HepG2 (cell line): ENCODE data around the gene FAIM2. TPM values are rescaled to one million over a fixed set of nuclear protein-coding genes. Genes with fewer than 3 reads are reported as not detected.
A peak's percentile ranks its signal among the peaks of the same experiment; 100 is the strongest.

ENCODE experiments used
- EHMT2 ChIP-seq: fragments of 200-600 bp; sonication (generic); IDR thresholded peaks from 2 replicates; pipeline ENCODE4 v1.7.0; 2017; ENCODE audit warnings: antibody characterized with exemption, low read depth, low read length, borderline replicate concordance
- FOXJ3 ChIP-seq: sonication (generic); formaldehyde crosslinking; IDR thresholded peaks from 2 replicates; pipeline ENCODE4 v1.4.0; 2020; ENCODE audit warnings: missing genetic modification reagents, mild to moderate bottlenecking, borderline replicate concordance
- FOXK2 ChIP-seq: fragments of 450-650 bp; IDR thresholded peaks from 2 replicates; pipeline ENCODE4 v1.6.1; 2016
- HNRNPH1 ChIP-seq: fragments of 200-400 bp; formaldehyde crosslinking; optimal IDR thresholded peaks from 2 replicates; pipeline ENCODE3; 2017; ENCODE audit warnings: mild to moderate bottlenecking, low read depth, low read length
- SIX4 ChIP-seq: sonication (generic); formaldehyde crosslinking; IDR thresholded peaks from 2 replicates; pipeline ENCODE4 v1.4.0; 2020; ENCODE audit warnings: missing genetic modification reagents
- SMC3 ChIP-seq: IDR thresholded peaks from 2 replicates; pipeline ENCODE4 v1.6.1; 2011; ENCODE audit warnings: low read length, improper control_type of control experiment
- ZC3H13 ChIP-seq: sonication (generic); formaldehyde crosslinking; IDR thresholded peaks from 2 replicates; pipeline ENCODE4 v1.8.1; 2023; ENCODE audit warnings: mild to moderate bottlenecking, missing genetic modification reagents, moderate library complexity
- ZNF232 ChIP-seq: sonication (generic); formaldehyde crosslinking; IDR thresholded peaks from 2 replicates; pipeline ENCODE4 v1.4.0; 2020; ENCODE audit warnings: missing genetic modification reagents, borderline replicate concordance
- ZNF260 ChIP-seq: sonication (generic); formaldehyde crosslinking; IDR thresholded peaks from 2 replicates; pipeline ENCODE4 v1.4.0; 2020; ENCODE audit warnings: missing genetic modification reagents, low read depth, mild to moderate bottlenecking, borderline replicate concordance
- ZNF557 ChIP-seq: sonication (generic); formaldehyde crosslinking; IDR thresholded peaks from 2 replicates; pipeline ENCODE4 v1.4.0; 2020; ENCODE audit warnings: missing genetic modification reagents
- ZNF569 ChIP-seq: sonication (generic); formaldehyde crosslinking; IDR thresholded peaks from 2 replicates; pipeline ENCODE4 v1.5.0; 2020; ENCODE audit warnings: mild to moderate bottlenecking, missing genetic modification reagents, moderate library complexity, borderline replicate concordance
- ZNF883 ChIP-seq: sonication (generic); formaldehyde crosslinking; IDR thresholded peaks from 2 replicates; pipeline ENCODE4 v1.5.1; 2020; ENCODE audit warnings: mild to moderate bottlenecking, missing genetic modification reagents; ENCODE audit errors: not compliant biosample characterization
- ZSCAN25 ChIP-seq: sonication (generic); formaldehyde crosslinking; IDR thresholded peaks from 2 replicates; pipeline ENCODE4 v1.8.0; 2022; ENCODE audit warnings: mild to moderate bottlenecking, missing genetic modification reagents
- ZSCAN30 ChIP-seq: sonication (generic); formaldehyde crosslinking; IDR thresholded peaks from 2 replicates; pipeline ENCODE4 v1.5.0; 2020; ENCODE audit warnings: mild to moderate bottlenecking, missing genetic modification reagents
- polyA plus RNA-seq, 8 experiments: library from polyadenylated mRNA; depleted of rRNA in 3 of 8; stranded (reverse) in 7 of 8; unstranded in 1 of 8; fragments of >200 nt; fragmentation: Illumina TruSeq in 4 of 8; extraction: Trizol in 4 of 8; gene quantifications; 2 replicates each; pipeline versions ENCODE4 v1.2.1 to v1.2.3, GENCODE V29; 2011 to 2016; ENCODE audit warnings: low read depth in 4 of 8, missing spikeins in 1 of 8, mixed read lengths in 1 of 8; ENCODE audit not compliant: insufficient read depth in 1 of 8
- total RNA-seq, 5 experiments: library from RNA; depleted of rRNA; stranded (reverse); fragments of >200 nt; fragmentation: Illumina TruSeq; extraction: Trizol; gene quantifications; 2 replicates each; pipeline ENCODE4 v1.2.3, GENCODE V29; 2016; ENCODE audit warnings: low read depth in 1 of 5
- TF ChIP-seq, protein P1 (sequence below), 2 experiments: sonication (generic) in 1 of 2; formaldehyde crosslinking in 1 of 2; IDR thresholded peaks; 2 replicates each; pipeline versions ENCODE4 v1.4.0 to v1.6.1; 2018 to 2020; ENCODE audit warnings: missing genetic modification reagents in 2 of 2, borderline replicate concordance in 1 of 2, low read depth in 1 of 2, mild to moderate bottlenecking in 1 of 2, missing biosample characterization in 1 of 2
- TF ChIP-seq, protein P2 (sequence below): sonication (generic); formaldehyde crosslinking; IDR thresholded peaks from 2 replicates; pipeline ENCODE4 v1.8.0; 2022; ENCODE audit warnings: low read depth, missing genetic modification reagents
- TF ChIP-seq, protein P3 (sequence below): IDR thresholded peaks from 2 replicates; pipeline ENCODE4 v1.6.1; 2016; ENCODE audit warnings: low read depth, borderline replicate concordance
- TF ChIP-seq, protein P4 (sequence below): sonication (generic); formaldehyde crosslinking; conservative IDR thresholded peaks from 2 replicates; pipeline ENCODE4 v1.4.0; 2020; ENCODE audit warnings: missing genetic modification reagents
- TF ChIP-seq, protein P5 (sequence below): sonication (generic); formaldehyde crosslinking; conservative IDR thresholded peaks from 2 replicates; pipeline ENCODE4 v1.4.0; 2020; ENCODE audit warnings: missing genetic modification reagents
- TF ChIP-seq, protein P6 (sequence below): sonication (generic); formaldehyde crosslinking; IDR thresholded peaks from 2 replicates; pipeline ENCODE4 v1.4.0; 2020; ENCODE audit warnings: missing genetic modification reagents

FAIM2 gene
- total and polyA plus RNA-seq, 2 of the 13 experiments (the other 11 are each of a cell fraction or from before 2014, with no cell fraction given), result not detected

DNA sequence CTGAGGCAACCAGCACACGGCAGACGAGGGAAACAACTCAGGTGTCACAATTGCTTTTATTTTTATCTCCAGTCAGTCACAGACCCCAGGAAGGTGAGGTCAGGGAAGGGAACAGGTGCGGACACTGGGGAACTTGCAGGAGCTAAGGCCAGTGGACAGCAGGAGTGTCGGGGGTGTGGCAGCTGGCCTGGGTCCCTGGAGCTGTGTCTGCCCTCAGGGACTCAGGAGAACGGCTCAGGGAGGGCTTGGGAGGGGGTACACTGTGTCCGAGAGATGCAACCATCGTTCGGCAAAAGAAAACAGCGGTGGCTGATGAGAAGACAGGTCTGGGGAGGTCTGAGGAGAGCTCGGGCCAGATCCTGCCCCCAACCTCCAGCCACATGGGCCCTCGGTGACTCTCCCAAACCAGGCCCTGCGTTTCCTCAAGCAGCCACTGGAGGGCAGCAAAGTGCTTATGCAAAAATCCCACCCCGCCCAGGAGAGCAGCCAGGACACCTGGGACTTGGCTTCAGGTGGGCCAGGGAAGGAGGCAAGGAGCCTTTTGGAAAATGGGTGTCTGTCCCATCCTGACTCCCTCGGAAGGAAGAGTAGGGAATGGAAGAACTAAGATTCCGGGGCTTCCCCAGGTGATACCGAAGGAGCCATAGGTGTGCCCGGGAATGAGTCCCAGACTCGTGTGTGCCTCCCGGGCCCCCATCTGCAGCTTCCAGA, 36.7 kb downstream of the FAIM2 start (continued):
- TF ChIP-seq ZC3H13 (CRISPR knock-in tag) (no peak), EHMT2 (no peak), ZNF232 (CRISPR knock-in tag) (no peak), ZNF569 (no peak), ZSCAN30 (CRISPR knock-in tag) (no peak), FOXJ3 (CRISPR knock-in tag) (no peak), ZNF260 (CRISPR knock-in tag) (no peak), ZNF557 (CRISPR knock-in tag) (no peak), FOXK2 (no peak), ZSCAN25 (no peak), SIX4 (CRISPR knock-in tag) (no peak), HNRNPH1 (no peak), ZNF883 (CRISPR knock-in tag) (no peak), SMC3 (peak; percentile 58)
- TF ChIP-seq, protein P1, sequence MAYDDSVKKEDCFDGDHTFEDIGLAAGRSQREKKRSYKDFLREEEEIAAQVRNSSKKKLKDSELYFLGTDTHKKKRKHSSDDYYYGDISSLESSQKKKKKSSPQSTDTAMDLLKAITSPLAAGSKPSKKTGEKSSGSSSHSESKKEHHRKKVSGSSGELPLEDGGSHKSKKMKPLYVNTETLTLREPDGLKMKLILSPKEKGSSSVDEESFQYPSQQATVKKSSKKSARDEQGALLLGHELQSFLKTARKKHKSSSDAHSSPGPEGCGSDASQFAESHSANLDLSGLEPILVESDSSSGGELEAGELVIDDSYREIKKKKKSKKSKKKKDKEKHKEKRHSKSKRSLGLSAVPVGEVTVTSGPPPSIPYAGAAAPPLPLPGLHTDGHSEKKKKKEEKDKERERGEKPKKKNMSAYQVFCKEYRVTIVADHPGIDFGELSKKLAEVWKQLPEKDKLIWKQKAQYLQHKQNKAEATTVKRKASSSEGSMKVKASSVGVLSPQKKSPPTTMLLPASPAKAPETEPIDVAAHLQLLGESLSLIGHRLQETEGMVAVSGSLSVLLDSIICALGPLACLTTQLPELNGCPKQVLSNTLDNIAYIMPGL (CRISPR knock-in tag; IDR thresholded peaks at IDR 0.05; ENCODE audit: borderline replicate concordance in 1 of 2, low read depth in 1 of 2), result 0 out of 4 replicates have a peak, but pooled peaks have one; percentile 28 to 29
- TF ChIP-seq, protein P2, sequence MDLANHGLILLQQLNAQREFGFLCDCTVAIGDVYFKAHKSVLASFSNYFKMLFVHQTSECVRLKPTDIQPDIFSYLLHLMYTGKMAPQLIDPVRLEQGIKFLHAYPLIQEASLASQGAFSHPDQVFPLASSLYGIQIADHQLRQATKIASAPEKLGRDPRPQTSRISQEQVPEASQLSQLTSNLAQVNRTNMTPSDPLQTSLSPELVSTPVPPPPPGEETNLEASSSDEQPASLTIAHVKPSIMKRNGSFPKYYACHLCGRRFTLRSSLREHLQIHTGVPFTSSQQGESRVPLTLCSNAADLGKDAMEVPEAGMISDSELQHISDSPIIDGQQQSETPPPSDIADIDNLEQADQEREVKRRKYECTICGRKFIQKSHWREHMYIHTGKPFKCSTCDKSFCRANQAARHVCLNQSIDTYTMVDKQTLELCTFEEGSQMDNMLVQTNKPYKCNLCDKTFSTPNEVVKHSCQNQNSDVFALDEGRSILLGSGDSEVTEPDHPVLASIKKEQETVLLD (CRISPR knock-in tag), result no peak
- TF ChIP-seq, protein P3, sequence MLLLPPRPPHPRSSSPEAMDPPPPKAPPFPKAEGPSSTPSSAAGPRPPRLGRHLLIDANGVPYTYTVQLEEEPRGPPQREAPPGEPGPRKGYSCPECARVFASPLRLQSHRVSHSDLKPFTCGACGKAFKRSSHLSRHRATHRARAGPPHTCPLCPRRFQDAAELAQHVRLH (CRISPR knock-in tag), result no peak
- TF ChIP-seq, protein P4, sequence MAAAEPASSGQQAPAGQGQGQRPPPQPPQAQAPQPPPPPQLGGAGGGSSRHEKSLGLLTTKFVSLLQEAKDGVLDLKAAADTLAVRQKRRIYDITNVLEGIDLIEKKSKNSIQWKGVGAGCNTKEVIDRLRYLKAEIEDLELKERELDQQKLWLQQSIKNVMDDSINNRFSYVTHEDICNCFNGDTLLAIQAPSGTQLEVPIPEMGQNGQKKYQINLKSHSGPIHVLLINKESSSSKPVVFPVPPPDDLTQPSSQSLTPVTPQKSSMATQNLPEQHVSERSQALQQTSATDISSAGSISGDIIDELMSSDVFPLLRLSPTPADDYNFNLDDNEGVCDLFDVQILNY (CRISPR knock-in tag), result no peak
- TF ChIP-seq, protein P5, sequence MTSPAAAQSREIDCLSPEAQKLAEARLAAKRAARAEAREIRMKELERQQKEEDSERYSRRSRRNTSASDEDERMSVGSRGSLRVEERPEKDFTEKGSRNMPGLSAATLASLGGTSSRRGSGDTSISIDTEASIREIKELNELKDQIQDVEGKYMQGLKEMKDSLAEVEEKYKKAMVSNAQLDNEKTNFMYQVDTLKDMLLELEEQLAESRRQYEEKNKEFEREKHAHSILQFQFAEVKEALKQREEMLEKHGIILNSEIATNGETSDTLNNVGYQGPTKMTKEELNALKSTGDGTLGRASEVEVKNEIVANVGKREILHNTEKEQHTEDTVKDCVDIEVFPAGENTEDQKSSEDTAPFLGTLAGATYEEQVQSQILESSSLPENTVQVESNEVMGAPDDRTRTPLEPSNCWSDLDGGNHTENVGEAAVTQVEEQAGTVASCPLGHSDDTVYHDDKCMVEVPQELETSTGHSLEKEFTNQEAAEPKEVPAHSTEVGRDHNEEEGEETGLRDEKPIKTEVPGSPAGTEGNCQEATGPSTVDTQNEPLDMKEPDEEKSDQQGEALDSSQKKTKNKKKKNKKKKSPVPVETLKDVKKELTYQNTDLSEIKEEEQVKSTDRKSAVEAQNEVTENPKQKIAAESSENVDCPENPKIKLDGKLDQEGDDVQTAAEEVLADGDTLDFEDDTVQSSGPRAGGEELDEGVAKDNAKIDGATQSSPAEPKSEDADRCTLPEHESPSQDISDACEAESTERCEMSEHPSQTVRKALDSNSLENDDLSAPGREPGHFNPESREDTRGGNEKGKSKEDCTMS (CRISPR knock-in tag), result no peak
- TF ChIP-seq, protein P6, sequence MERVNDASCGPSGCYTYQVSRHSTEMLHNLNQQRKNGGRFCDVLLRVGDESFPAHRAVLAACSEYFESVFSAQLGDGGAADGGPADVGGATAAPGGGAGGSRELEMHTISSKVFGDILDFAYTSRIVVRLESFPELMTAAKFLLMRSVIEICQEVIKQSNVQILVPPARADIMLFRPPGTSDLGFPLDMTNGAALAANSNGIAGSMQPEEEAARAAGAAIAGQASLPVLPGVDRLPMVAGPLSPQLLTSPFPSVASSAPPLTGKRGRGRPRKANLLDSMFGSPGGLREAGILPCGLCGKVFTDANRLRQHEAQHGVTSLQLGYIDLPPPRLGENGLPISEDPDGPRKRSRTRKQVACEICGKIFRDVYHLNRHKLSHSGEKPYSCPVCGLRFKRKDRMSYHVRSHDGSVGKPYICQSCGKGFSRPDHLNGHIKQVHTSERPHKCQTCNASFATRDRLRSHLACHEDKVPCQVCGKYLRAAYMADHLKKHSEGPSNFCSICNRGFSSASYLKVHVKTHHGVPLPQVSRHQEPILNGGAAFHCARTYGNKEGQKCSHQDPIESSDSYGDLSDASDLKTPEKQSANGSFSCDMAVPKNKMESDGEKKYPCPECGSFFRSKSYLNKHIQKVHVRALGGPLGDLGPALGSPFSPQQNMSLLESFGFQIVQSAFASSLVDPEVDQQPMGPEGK (CRISPR knock-in tag), result peak; percentile 44; the same call in 1 of the 2 replicates
